Astrocyte (in vitro differentiated cells and primary cell): ENCODE measurements around the gene ERFL. TPM values are rescaled to one million over a fixed set of nuclear protein-coding genes. Genes with fewer than 3 reads are reported as not detected.

ENCODE experiments used
- DNase-seq: peaks from one replicate; pipeline ENCODE4 v3.0.0-alpha.2; 2010; ENCODE audit warnings: low read depth
- FAIRE-seq: peaks from 2 replicates; lab custom pipeline; 2011; peaks lifted over from hg19 to GRCh38; lab: Jason Lieb, UNC
- H2AFZ ChIP-seq: 2 replicates; pipeline ENCODE4 v1.6.0; 2012; ENCODE audit warnings: low read depth, low read length, inconsistent platforms
- H3K27ac ChIP-seq: 2 replicates; pipeline ENCODE4 v1.5.1; 2011; ENCODE audit warnings: low read depth, low read length, inconsistent platforms
- H3K27me3 ChIP-seq: 2 replicates; pipeline ENCODE4 v1.6.0; 2011; ENCODE audit warnings: low read length, inconsistent platforms; ENCODE audit not compliant: insufficient read depth
- H3K36me3 ChIP-seq: 2 replicates; pipeline ENCODE4 v1.5.1; 2011; ENCODE audit warnings: low read length, inconsistent platforms; ENCODE audit not compliant: insufficient read depth
- H3K4me1 ChIP-seq: 2 replicates; pipeline ENCODE4 v1.5.1; 2011; ENCODE audit warnings: low read length, inconsistent platforms; ENCODE audit not compliant: insufficient read depth
- H3K4me2 ChIP-seq: 2 replicates; pipeline ENCODE4 v1.6.0; 2012; ENCODE audit warnings: low read length, inconsistent platforms
- H3K4me3 ChIP-seq: 2 replicates; pipeline ENCODE4 v1.5.1; 2011; ENCODE audit warnings: low read depth, mild to moderate bottlenecking, low read length, inconsistent platforms; ENCODE audit not compliant: insufficient read depth
- H3K79me2 ChIP-seq: 2 replicates; pipeline ENCODE4 v1.6.0; 2012; ENCODE audit warnings: mild to moderate bottlenecking, low read length, inconsistent platforms; ENCODE audit not compliant: insufficient read depth
- H3K9ac ChIP-seq: 2 replicates; pipeline ENCODE4 v1.6.0; 2012; ENCODE audit warnings: mild to moderate bottlenecking, low read length, inconsistent platforms
- H3K9me3 ChIP-seq: 2 replicates; pipeline ENCODE4 v1.5.1; 2012; ENCODE audit warnings: low read depth, mild to moderate bottlenecking, low read length, inconsistent platforms; ENCODE audit not compliant: insufficient read depth
- H4K20me1 ChIP-seq: 2 replicates; pipeline ENCODE4 v1.6.0; 2012; ENCODE audit warnings: low read length, inconsistent platforms; ENCODE audit not compliant: insufficient read depth
- H3K27ac Mint-ChIP-seq: one replicate; pipeline ENCODE4 v1.8.0; 2021; ENCODE audit warnings: mild to moderate bottlenecking, mixed read lengths; ENCODE audit not compliant: unreplicated experiment
- H3K27me3 Mint-ChIP-seq: one replicate; pipeline ENCODE4 v1.8.0; 2021; ENCODE audit warnings: low read depth, mixed read lengths; ENCODE audit not compliant: unreplicated experiment
- H3K36me3 Mint-ChIP-seq: one replicate; pipeline ENCODE4 v1.8.0; 2021; ENCODE audit warnings: low read depth, mixed read lengths; ENCODE audit not compliant: unreplicated experiment
- H3K4me1 Mint-ChIP-seq: one replicate; pipeline ENCODE4 v1.8.0; 2021; ENCODE audit warnings: low read depth, mixed read lengths; ENCODE audit not compliant: unreplicated experiment
- H3K4me3 Mint-ChIP-seq: one replicate; pipeline ENCODE4 v1.8.0; 2021; ENCODE audit warnings: mild to moderate bottlenecking, moderate library complexity, mixed read lengths; ENCODE audit not compliant: unreplicated experiment
- H3K9me3 Mint-ChIP-seq: one replicate; pipeline ENCODE4 v1.8.0; 2021; ENCODE audit warnings: mild to moderate bottlenecking, mixed read lengths; ENCODE audit not compliant: unreplicated experiment
- CTCF ChIP-seq: IDR thresholded peaks from 2 replicates; pipeline ENCODE4 v1.5.1; 2011; ENCODE audit warnings: low read depth, mild to moderate bottlenecking, inconsistent platforms, low read length, moderate library complexity; ENCODE audit not compliant: insufficient read depth
- EZH2 ChIP-seq: IDR thresholded peaks from 2 replicates; pipeline ENCODE4 v1.6.1; 2012; ENCODE audit warnings: mild to moderate bottlenecking, low read length, inconsistent platforms; ENCODE audit not compliant: insufficient read depth
- total RNA-seq: library from RNA; stranded (reverse); gene quantifications from 2 replicates; pipeline ENCODE4 v1.2.1, GENCODE V29; 2021

Gene ERFL
- total RNA-seq, 1 donor from 2014 or later, result 0.41 TPM

GRCh38 chr19:41863209-41863931, 64.9 kb downstream of the ERFL start:
- peak overlapping the region; percentile 97 for H3K4me2 ChIP-seq
- H3K9ac ChIP-seq, result peak overlapping the region; percentile 100
- no peak overlapping the region for H3K27ac ChIP-seq

DNA sequence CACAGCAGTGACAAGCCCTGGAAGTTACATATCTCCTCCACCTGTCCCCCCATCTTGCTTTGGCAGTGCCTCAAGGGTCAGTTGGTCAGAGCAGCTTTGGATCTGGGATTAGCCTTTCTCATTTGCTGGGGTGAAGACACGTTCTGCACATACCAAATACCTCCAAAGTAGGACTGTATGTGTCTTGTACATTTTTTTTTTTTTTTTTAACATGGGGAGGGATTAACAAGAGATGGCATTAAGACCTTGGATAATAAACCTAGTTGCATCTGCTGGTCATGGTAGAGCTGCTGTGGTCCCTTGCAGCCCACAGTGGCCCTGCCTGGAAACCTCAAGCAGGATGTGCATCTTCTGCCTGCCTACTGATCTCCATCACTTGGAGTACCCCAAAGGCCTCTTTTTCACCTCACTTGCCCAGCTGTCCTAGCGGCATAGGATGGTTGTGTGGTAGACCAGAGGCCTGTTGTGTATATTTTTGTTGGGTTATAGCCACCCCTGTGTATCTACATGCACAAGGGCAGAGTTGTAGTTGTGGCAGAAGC, 65.7 kb downstream of the ERFL start:
- H3K4me2 ChIP-seq, result peak overlapping the region; percentile 97
- H3K4me1 Mint-ChIP-seq, result peaks cover 30% of the 10 kb centered on the region
- no peak for DNase-seq
- peak overlapping the region; percentile 100 for H3K9ac ChIP-seq
- H3K36me3 ChIP-seq, result peaks cover 50% of the 10 kb centered on the region
- H4K20me1 ChIP-seq, result peaks cover 68% of the 10 kb centered on the region
- no peaks in the 10 kb centered on the region for H3K27me3 Mint-ChIP-seq
- H3K27ac Mint-ChIP-seq, result peak overlapping the region; percentile 99
- no peak for FAIRE-seq
- no peaks in the 10 kb centered on the region for H3K9me3 ChIP-seq
- H2AFZ ChIP-seq, result no peak overlapping the region
- H3K36me3 Mint-ChIP-seq, result peaks cover 40% of the 10 kb centered on the region
- H3K4me1 ChIP-seq, result peaks cover 32% of the 10 kb centered on the region
- no peaks in the 10 kb centered on the region for H3K27me3 ChIP-seq
- no peak overlapping the region for H3K27ac ChIP-seq
- H3K9me3 Mint-ChIP-seq, result no peaks in the 10 kb centered on the region
- H3K4me3 Mint-ChIP-seq, result peak overlapping the region; percentile 99
- H3K4me3 ChIP-seq, result peak overlapping the region; percentile 96
- peaks cover 72% of the 10 kb centered on the region for H3K79me2 ChIP-seq
- TF ChIP-seq EZH2 (no peak), CTCF (no peak)

More at GRCh38 chr19:41863209-41863931, 64.9 kb downstream of the ERFL start:
- Histone ChIP-seq H3K9me3 (no peaks in the 10 kb centered on the region), H2AFZ (no peak overlapping the region), H3K36me3 (peaks cover 58% of the 10 kb centered on the region), H3K4me1 (peaks cover 32% of the 10 kb centered on the region), H3K4me3 (no peak overlapping the region), H3K27me3 (no peaks in the 10 kb centered on the region), H3K79me2 (peaks cover 80% of the 10 kb centered on the region), H4K20me1 (peaks cover 77% of the 10 kb centered on the region)
- no peak for TF ChIP-seq CTCF
- no peak for TF ChIP-seq EZH2
- peaks cover 46% of the 10 kb centered on the region for H3K36me3 Mint-ChIP-seq
- DNase-seq (no peak), FAIRE-seq (no peak)
- peak overlapping the region; percentile 99 for H3K4me3 Mint-ChIP-seq
- H3K9me3 Mint-ChIP-seq, result no peaks in the 10 kb centered on the region
- peaks cover 37% of the 10 kb centered on the region for H3K4me1 Mint-ChIP-seq
- no peaks in the 10 kb centered on the region for H3K27me3 Mint-ChIP-seq
- peak overlapping the region; percentile 78 for H3K27ac Mint-ChIP-seq

DNA sequence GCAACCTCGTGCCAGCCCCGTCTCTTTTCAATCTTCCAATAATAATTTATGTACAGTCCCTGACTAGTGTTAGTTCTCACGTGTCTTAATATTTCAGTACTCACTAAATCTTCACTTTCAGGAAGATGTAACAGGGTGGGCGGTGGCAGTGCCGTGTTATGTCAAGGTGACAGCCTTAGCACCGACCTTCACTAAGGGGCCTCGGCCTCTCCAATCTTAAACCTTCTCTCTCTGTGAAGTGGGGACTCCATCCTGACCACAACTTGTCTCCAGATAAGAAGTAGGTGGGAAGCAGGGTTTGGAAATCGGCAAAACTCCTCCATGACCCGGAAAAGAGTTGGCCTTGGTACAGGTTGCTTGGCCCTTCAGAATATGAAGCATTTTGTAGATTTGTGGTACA, 66.4 kb downstream of the ERFL start:
- Histone ChIP-seq H3K27me3 (no peaks in the 10 kb centered on the region), H3K4me2 (peak overlapping the region; percentile 97), H2AFZ (no peak overlapping the region), H3K9me3 (no peaks in the 10 kb centered on the region), H3K9ac (peak overlapping the region; percentile 100), H3K27ac (no peak overlapping the region), H3K4me3 (peak overlapping the region; percentile 96), H3K79me2 (peaks cover 66% of the 10 kb centered on the region), H4K20me1 (peaks cover 62% of the 10 kb centered on the region), H3K4me1 (peaks cover 32% of the 10 kb centered on the region), H3K36me3 (peaks cover 44% of the 10 kb centered on the region)
- Mint-ChIP-seq H3K9me3 (no peaks in the 10 kb centered on the region), H3K27me3 (peaks cover 2% of the 10 kb centered on the region), H3K4me1 (peaks cover 30% of the 10 kb centered on the region), H3K27ac (peak overlapping the region; percentile 99), H3K4me3 (peak overlapping the region; percentile 99), H3K36me3 (peaks cover 40% of the 10 kb centered on the region)
- TF ChIP-seq CTCF, result no peak
- no peak for TF ChIP-seq EZH2
- FAIRE-seq (no peak), DNase-seq (no peak)
